ENCODE measurements around the gene SYCP1.
"Not testable (repeated sequence)": the region's sequence is repeated elsewhere in the genome, so short reads cannot be mapped to it uniquely, and the experiment has no call there.

SYCP1 gene, protein sequence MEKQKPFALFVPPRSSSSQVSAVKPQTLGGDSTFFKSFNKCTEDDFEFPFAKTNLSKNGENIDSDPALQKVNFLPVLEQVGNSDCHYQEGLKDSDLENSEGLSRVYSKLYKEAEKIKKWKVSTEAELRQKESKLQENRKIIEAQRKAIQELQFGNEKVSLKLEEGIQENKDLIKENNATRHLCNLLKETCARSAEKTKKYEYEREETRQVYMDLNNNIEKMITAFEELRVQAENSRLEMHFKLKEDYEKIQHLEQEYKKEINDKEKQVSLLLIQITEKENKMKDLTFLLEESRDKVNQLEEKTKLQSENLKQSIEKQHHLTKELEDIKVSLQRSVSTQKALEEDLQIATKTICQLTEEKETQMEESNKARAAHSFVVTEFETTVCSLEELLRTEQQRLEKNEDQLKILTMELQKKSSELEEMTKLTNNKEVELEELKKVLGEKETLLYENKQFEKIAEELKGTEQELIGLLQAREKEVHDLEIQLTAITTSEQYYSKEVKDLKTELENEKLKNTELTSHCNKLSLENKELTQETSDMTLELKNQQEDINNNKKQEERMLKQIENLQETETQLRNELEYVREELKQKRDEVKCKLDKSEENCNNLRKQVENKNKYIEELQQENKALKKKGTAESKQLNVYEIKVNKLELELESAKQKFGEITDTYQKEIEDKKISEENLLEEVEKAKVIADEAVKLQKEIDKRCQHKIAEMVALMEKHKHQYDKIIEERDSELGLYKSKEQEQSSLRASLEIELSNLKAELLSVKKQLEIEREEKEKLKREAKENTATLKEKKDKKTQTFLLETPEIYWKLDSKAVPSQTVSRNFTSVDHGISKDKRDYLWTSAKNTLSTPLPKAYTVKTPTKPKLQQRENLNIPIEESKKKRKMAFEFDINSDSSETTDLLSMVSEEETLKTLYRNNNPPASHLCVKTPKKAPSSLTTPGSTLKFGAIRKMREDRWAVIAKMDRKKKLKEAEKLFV

DNA sequence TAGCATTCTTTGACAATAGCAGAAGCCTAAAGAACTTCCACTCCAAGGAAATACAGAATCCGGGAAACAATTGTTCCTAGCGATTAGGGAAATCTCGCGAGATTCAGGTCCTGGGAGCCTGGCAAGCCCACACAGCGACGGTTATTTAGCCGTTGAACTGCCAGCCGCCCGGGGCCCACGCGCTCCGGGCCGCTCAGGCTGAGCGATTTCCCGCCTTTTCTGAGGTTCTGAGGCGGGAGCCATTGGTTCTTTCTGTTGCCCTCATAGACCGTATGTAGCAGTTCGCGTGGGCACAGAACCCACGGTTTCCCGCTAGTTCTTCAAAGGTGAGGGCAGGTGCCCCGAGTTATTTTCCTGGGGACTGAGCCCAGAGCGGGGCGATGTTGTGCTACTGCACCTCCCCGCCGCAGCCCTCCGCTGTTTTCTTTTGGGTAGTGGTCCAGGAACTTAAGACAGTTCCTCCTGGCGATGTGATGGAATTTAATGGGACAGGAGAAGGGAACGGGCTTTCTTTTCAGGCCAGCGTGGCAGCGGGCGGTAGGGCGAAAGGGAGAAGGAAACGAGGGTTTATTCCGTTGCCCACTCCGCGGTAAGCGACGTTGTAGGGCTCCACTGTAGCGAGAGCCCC is at the start of gene SYCP1:
TSS of gene SYCP1 (plus strand) at position 171 of the 628 bp plus-strand sequence. CDS start 602 bp downstream, outside the sequence.
- no peak for DNase-seq

DNA sequence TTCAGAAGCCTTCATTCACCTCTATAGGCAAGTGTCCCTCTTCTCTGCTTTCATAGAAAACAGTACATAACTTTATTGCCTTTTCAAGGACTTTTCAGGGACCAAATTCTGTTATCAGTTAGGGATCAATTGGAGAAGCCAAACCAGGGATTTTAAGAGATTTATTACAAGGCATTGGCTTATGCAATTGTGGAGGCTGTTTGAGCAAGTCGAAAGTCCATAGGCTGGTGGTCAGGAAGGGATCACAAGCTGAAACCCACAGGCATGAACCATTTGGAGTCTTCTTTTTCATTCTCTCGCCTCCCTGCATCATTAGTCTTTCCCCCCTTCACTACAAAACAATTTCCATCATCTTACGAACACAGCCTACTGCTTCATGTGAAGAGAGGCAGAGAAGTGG is 34.8 kb upstream of the SYCP1 start:
- no peak for DNase-seq

DNA sequence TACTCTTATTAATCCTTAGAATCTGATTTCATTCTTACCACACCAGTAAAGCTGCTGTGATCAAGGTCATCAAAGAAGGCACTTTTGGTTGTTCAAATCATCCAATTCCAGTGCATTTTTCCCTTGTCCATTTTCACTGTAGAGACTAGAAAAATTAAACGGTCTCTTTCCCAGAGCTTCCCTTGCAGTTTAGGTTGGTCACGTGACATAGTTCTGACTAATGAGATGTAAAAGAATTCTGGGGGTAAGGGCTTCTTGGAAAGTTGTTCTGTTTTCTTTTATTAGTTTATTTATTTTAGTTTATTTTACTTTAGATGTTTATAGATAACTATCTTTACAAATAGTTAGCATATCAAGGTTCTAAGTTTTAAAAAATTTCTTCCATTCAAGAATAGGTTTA is 34.3 kb upstream of the SYCP1 start:
- DNase-seq, result no peak

DNA sequence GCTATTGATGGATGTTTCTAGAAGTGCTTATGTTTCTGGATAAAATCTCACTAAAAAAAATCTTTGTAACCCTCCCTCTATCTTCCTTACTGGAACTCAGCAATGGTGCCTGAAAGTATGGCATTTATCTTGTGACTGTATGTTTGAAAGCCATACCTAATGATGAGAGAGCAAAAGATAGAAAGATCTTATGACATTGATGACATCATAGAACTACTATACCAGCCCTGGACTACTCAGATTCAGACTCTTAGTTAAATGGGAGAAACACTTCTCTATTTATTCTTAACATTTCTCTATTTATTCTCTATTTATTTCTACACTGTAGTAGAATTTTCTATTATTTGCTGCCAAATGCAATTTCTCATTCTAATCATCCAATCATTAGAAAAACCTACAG is 32.7 kb upstream of the SYCP1 start:
- no peak for DNase-seq

DNA sequence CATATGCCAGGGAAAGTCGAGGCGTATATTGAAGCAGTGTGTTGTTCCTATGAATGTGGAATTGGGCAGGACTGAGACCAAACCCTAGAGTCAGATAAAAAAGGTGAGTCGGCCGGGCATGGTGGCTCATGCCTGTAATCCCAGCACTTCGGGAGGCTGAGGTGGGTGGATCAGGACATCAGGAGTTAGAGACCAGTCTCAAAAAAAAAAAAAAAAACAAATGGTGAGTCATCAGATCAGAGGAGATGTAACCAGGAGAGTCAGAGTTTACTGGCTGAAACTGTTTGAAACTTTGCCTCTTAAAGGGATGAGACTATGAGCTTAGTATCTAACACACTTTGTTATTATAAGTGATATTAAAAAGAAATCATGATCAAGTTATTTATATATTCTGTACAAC is 26.4 kb upstream of the SYCP1 start:
- DNase-seq, result no peak

DNA sequence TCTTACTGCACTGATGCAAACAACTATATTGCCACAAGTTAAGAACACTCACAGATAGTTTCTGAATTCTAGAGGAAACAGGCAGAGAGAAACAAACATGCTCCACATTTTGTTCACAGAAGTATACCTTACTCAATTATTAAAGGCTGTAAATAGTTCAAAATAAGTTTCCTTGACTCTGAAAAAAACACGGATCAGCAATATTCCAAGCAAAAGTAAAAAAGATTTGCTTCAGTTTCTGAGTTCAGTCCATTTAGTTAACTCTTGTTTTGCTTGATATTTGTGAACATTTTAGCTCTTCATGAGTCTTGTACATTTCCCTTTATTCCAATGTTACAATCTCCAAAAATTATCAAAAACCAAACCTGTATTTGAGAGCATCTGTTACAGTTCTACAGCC is 24.6 kb upstream of the SYCP1 start:
- DNase-seq, result not testable (repeated sequence)

DNA sequence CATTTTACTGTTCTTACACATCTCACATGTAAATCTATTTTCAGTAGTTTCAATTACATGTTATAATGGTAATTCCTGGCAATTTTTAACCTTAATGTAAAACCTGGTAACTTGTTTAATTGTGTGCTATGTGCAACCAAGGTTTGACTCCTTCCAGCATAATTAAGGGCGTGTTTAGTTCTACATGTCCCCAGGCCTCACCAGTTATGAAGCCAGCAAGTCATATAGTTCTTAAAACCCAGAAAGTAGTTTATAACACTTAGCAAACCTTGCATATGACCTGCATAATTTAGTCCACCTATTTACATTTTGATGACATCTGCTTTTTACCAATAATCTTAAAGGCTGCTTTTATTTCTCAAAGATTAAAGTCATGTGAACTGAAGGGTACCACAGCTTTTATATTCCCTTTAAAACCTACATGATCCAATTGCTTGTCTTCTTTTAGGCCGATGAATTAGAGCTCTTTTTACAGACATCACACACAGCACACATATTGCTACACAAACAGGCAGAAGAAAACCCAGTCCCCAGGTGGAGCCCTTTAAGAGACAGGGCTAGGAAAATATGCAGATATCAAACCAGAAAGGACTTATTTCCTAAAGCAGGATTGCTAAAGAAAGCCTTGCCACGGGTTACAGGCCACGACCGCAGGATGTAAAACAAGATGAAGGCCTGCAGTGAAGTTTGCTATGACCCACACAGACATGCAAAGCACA is 23.2 kb upstream of the SYCP1 start:
- no peak for DNase-seq

DNA sequence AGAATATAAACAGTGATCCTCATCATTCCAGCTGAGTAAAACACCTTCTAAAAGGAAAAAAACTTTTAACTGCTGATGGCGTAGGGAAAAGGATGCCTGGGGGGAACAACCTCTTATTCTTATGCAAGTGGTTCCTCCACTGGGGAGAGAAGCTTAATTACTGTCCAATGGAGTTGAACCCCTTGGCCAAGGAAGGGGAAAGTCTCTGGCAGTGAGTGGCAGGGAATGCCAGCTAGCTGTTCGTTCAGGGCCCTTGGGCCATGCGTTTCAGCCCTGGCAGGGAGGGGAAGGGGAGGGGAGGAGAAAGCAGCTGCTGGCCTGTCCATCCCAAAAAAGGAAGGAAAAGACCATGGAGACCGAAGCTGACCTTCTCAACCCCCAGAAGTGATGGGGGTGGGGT is 22.6 kb upstream of the SYCP1 start:
- DNase-seq, result no peak

DNA sequence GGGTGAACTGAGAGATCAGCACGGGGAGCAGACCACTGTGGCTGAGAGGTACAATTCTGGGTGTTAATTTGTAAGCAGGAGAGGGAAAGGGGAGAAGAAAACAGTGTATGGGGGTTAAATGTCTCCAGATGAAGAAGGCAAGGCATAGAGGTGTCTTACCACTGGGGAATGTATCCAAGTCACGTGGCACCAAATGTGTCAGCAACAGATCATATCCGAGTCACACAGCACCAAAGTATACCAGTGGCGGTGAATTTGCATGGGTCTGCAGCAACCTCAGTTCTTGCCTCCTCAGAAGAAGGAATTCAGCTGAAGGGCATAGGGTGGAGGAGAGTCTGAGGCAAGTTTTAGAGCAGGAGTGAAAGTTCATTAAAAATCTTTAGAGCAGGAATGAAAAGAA is 21.2 kb upstream of the SYCP1 start:
- DNase-seq, result no peak

DNA sequence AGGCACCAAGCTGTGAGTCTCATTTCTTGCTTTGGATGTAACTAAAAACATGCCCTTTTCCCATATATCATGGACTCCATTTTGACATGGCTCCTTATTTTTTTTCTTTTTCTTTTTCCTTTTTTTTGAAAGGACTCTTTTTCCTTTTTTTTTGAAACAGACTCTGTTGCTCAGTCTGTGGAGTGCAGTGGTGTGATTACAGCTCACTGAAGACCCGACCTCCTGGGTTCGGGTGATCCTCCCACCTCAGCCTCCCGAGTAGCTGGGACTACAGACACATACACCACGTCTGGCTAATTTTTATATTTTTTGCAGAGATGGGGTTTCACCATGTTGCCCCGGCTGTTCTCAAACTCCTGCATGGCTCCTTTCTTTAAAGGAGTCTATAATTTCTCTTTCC is 10.4 kb upstream of the SYCP1 start:
- DNase-seq, result no peak

DNA sequence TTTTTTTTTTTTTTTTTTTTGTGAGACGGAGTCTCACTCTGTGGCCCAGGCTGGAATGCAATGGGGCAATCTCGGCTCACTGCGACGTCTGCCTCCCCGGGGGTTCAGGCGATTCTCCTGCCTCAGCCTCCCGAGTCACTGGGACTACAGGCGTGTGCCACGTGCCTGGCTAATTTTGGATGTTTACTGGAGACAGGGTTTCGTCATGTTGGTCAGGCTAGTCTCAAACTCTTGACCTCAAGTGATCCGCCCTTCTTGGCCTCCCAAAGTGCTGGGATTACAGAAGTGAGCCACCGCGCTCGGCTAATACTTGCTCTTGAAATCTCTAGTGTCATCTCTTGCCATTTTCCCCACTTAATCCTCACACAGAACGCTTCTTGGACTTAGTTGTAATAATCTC is 1.1 kb upstream of the SYCP1 start:
- DNase-seq, result no peak

DNA sequence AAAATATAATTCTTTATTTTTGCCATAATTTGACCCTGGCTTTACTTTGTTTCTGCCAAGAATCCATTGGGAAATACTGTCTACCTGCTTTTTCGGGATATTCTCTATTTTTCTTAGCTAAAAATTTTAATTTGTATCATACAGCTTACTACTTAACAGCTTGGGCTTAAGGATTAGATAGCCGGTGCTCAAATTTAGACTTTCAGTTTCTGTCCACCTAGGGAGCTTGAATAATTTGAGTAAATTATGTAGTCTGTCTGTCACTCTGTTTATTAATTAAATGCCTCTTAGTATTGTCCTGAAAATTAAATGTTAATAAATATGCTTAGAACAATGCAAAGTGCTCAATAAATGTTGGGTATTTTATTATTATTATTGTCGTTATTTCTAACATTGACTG is 6.7 kb downstream of the SYCP1 start:
- DNase-seq, result no peak

DNA sequence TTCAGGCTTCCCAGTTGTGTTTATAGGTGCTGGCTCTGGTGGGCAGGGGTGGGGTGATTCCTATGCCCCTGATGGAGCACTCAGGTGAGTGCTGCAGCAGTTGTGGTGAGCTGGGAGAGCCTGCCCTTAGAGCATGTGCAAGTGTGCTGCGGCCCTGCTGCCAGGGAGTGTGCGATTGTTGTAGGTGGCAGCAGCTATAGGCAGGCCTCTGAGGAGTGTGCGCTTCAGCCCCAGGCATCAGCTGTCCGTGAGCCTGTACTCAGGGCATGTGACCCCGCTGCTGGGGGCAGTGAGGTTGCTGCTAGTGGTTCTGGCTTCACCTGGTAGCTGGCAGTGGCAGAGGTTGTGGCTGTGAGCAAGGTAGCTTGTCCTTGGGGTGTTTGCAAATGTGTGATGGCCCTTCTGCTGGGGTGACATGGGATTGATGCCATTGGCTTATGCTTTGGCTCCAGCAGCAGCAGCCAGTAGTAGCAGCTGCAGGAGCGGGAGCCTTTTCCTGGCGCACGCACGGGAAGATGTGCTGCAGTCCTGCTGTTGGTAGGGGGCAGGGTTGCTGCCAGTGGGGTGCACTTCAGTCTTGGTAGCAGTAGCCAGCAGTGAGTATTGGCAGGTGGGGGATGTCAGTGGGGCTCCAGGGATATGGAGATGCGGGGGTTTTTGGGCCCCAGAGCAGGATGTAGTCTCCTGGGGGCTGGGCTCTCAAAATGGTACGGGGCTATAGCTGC is 37.7 kb downstream of the SYCP1 start:
- no peak for DNase-seq

DNA sequence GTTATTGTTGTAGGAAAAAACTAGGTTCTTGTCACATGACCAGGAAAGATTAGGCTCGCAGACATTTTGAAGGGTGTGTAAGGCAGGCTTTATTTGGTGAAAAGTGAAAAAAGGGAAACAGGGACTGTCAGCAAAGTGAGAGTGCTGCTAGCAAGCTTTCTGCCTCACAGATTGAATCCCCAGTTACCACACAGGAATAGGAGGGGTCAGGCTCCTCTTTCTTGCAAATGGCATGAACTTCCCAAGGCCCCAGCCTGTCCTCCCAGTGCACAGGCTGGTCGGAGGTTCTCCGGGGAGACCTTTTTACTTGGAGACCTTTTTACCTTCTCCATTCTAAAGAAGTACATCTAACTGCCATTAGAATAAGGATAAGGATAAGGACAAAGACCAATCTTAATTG is 42.1 kb downstream of the SYCP1 start:
- DNase-seq, result no peak

DNA sequence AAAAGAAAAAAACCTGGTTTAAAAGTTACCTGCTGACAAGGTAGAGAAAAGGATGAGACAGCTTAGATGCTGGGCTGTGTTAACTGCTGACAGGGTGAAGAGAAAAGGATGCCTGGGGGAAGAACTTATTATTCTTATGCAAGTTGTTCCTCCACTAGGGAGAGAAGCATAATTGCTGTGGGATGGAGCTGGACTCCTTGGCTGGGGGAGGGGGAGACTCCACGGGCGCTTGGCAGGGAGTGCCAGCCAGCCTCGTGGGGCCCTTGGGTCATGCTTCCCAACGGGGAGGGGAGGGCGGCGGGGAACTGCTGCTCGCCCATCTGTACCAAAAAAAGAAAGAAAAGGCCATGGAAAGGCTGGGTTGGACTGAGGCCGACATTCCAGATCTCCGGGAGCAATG is 47.2 kb downstream of the SYCP1 start:
- DNase-seq, result no peak

DNA sequence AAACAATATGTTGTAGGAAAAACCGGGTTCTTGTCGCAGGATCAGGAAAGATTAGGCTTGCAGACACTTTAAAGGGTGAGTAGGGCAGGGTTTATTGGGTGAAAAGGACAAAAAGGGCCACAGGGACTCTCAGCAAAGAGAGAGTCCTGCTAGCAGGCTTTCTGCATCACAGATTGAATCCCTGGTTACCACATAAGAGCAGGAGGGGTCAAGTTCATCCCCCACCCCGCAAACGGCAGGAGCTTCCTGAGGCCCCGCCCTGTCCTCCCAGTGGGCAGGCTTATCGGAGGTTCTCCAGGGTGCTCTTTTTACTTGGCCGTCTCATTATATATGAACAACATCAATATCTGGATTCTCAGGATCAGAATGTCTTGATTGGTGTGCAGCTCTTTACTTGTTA is 47.7 kb downstream of the SYCP1 start:
- no peak for DNase-seq

DNA sequence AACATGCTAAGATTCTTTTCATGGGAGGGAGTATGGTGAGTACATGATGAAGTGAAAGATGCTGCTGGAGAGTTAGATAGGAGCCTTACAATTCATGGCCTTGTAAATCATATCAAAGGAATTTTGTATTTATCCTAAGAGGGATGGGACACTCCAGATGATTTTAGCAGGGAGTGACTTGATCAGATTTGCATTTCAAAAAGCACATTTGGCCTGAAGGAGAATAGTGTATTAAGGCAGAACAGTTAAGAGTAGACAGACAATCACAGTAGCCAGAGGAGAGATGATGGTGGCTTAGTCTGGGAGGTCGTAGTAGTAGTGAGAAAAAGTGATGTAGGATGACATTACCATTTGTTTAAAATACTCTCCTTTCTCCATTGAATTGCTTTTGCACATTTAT is 48.8 kb downstream of the SYCP1 start:
- DNase-seq, result no peak

DNA sequence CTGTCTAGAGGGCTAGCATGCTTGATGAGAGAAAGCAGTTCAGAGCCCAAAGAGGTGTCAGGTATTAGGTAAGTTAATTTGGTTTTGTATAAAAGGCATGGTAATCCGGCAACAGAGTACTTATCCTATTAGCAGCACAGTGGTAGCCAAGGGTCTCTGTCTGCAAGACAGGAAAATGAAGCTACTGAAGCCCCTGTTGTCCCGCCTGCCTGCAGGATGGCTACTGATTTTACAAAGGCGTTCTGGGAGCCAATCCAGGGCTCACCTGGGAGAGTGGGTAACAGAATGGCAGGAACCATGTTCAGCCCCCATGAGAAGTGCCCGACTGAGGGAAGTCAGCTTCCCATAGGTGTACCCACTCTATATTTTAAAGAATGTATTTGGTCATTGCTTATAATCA is 61.1 kb downstream of the SYCP1 start:
- not testable (repeated sequence) for DNase-seq

DNA sequence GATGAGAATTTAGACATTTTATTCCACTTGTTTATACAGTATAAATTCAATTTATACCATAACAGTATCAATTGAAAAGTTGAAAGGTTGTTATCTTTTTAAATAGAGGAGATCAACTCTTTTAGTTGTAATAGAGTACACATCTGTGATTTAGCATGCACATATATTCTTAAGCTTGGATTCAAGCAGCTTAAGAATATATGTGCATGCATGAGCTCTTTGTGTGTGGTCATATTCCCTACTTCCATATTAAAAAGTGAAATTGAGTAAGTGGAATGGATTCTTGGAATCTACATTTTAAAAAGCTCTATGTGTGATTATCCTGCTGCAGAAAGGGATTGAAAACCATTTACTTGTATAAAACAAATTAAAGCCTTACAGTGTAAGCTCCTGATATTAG is 71.9 kb downstream of the SYCP1 start:
- no peak for DNase-seq

DNA sequence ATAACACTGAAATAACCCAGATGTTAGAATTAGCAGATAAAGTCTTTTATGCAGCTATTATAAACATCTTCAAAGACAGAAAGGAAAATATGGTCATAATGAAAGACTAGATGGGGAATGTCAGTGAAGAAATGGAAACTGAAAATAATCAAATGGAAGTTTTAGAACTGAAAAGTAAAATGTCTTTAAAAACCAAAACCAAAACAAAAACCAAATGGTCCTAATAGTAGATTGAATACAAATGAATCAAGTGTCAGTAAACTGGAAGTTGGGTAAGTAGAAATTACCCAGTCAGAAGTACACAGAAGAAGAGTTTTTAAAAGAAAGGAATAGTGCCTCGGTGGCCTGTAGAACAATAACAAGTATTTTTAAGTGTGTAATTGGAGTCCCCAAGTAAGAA is 72.7 kb downstream of the SYCP1 start:
- no peak for DNase-seq

DNA sequence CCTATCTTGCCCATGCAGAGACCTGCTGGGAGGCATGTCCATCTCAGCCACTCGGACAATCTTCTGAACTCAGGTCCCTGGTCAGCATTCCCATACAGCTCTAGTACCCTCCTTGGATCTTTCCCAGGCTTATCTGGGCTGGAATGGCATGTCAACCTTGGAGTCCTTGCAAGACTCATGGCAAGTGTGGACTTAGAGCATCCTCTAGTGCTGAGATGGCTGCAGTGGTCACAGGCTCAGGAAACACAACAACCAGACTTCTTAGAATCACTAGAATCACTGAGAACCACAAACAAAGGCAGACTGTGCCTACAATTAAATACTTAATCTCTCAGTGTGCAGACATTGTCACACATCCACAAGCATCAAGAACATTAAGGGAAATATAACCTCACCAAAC is 101.9 kb downstream of the SYCP1 start:
- no peak for DNase-seq

DNA sequence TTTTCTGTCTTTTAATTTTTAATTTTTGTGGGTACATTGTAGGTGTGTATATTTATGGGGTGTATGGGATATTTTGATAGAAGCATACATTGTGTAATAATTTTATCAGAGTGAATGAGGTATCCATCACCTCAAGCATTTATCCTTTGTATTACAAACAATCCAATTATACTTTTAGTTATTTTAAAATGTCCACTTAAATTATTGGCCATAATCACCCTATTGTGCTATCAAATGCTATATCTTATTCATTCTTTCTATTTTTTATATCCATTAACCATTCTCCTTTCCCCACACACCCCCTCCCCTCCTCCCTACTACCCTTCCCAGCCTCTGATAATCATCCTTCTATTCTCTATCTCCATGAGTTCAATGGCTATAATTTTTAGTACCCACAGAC is 104.8 kb downstream of the SYCP1 start:
- no peak for DNase-seq

Data from NCI-H774 (cell line).